GM12874 (cell line): ENCODE results near the gene CTNNA3.

Experiments
- TF ChIP-seq, protein P1 (sequence below): IDR thresholded peaks from 2 replicates; pipeline ENCODE4 v1.5.1; 2011; ENCODE audit warnings: low read depth, mild to moderate bottlenecking, control low read depth, low read length, moderate library complexity; ENCODE audit not compliant: insufficient read depth

Gene CTNNA3

DNA sequence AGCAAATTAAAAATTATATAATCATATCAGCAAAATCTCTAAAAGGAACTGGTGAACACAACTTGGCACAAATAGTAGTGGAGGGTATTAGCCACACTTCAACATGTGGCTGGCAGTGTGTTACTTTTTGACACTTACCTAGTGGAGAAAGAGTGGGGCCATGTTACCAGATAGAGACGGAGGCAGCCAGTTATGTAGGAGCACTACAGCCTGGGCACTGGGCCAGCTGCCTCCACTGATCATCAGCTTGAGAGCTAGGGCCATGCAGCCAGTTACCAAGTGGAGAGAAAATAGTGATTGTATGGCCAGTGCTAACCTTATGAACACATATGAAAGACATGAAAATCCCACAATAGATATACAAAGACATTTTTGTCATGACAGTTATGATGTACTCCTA lies 243.1 kb downstream of the CTNNA3 start:
- TF ChIP-seq, protein P1, sequence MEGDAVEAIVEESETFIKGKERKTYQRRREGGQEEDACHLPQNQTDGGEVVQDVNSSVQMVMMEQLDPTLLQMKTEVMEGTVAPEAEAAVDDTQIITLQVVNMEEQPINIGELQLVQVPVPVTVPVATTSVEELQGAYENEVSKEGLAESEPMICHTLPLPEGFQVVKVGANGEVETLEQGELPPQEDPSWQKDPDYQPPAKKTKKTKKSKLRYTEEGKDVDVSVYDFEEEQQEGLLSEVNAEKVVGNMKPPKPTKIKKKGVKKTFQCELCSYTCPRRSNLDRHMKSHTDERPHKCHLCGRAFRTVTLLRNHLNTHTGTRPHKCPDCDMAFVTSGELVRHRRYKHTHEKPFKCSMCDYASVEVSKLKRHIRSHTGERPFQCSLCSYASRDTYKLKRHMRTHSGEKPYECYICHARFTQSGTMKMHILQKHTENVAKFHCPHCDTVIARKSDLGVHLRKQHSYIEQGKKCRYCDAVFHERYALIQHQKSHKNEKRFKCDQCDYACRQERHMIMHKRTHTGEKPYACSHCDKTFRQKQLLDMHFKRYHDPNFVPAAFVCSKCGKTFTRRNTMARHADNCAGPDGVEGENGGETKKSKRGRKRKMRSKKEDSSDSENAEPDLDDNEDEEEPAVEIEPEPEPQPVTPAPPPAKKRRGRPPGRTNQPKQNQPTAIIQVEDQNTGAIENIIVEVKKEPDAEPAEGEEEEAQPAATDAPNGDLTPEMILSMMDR, result no peak

GRCh38 chr10:67438605-67439304 lies 257.2 kb downstream of the CTNNA3 start:
- TF ChIP-seq, protein P1, result no peak

DNA sequence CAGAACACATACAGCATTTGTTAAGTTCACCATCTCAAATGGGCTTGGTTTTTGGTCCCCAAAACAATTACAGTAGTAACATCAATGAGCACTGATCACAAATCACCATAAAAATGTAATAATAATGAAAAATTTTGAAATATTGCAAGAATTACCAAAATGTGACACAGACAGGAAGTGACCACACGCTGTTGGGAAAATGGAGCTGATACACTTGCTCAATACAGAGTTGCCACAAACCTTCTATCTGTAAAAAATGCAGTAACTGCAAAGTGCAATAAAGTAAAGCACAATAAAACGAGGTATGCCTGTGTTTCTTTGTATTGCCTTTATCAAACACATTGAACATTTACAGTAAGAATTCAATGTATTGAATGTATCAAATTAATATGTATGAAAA lies 262.7 kb downstream of the CTNNA3 start:
- TF ChIP-seq, protein P1, result no peak

DNA sequence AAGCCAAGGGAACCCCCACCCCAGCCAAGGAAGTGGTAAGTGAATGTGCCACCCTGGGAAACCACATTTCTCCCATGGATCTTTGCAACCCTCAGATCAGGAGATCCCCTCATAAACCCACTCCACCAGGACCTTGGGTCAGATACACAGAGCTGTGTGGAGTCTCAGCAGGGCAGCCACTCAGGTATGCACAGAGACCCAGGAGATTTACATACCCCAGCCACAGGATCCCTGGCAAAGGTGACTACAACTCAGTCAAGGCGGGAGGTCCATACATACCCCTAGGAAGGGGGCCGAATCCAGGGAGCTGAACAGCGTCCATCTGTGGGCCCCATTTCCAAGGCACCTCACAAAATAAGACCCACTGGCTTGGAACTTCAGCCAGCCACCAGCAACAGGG lies 293.4 kb downstream of the CTNNA3 start:
- TF ChIP-seq, protein P1, result no peak

GRCh38 chr10:67401711-67402110 lies 294.3 kb downstream of the CTNNA3 start:
- TF ChIP-seq, protein P1, result no peak

- TF ChIP-seq, protein P1, result no peak
Measured at GRCh38 chr10:67386260-67386659, 309.7 kb downstream of the CTNNA3 start.

DNA sequence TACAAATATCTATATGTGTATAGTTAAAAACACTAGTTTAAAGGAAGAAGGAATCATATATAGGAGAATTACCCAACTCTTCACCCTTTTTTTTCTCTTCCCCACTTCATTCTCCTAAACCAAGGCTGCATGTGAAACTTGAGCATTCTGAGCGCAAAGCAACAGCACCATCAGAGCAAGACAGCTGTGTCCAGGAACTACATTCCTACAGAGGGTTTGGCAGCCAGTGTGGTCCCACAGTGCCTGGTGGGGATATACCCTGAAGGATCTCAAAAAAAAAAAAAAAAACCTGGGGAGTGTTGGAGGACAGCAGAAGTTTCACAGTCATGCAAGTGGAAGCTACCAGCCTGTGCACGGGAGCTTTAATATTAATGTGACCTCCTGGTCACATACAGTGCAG lies 310.4 kb downstream of the CTNNA3 start:
- TF ChIP-seq, protein P1, result no peak
